DND-41 (cell line): ENCODE results near the gene E2F2.
A peak's percentile ranks its signal among the peaks of the same experiment; 100 is the strongest.

Experiments used
- CTCF ChIP-seq: IDR thresholded peaks from 2 replicates; pipeline ENCODE4 v1.5.1; 2012; ENCODE audit warnings: borderline replicate concordance, low read length, moderate library complexity, mild to moderate bottlenecking; ENCODE audit not compliant: poor library complexity, severe bottlenecking; ENCODE audit errors: extremely low read depth
- EZH2 ChIP-seq: IDR thresholded peaks from 3 replicates; pipeline ENCODE4 v1.6.1; 2012; ENCODE audit warnings: borderline replicate concordance, low read depth, mild to moderate bottlenecking, moderate library complexity, low read length, inconsistent platforms; ENCODE audit not compliant: severe bottlenecking

GRCh38 chr1:23539698-23540266, 8.7 kb upstream of the E2F2 start:
- TF ChIP-seq CTCF (peak; percentile 99), EZH2 (no peak)
